Osteocyte (in vitro differentiated cells): ENCODE data around the gene EIF5A2. TPM values are rescaled to one million over a fixed set of nuclear protein-coding genes. Genes with fewer than 3 reads are reported as not detected.
"Not testable (repeated sequence)": the region's sequence is repeated elsewhere in the genome, so short reads cannot be mapped to it uniquely, and the experiment has no call there.

ENCODE experiments used
- DNase-seq: peaks from one replicate; pipeline ENCODE4 v3.0.0; 2021; ENCODE audit warnings: mixed read lengths; ENCODE audit not compliant: unreplicated experiment; ENCODE audit errors: extremely low spot score
- H3K27ac Mint-ChIP-seq: one replicate; pipeline ENCODE4 v1.8.0; 2021; ENCODE audit warnings: mild to moderate bottlenecking, mixed read lengths; ENCODE audit not compliant: unreplicated experiment
- H3K27me3 Mint-ChIP-seq: one replicate; pipeline ENCODE4 v1.8.0; 2021; ENCODE audit warnings: mixed read lengths; ENCODE audit not compliant: unreplicated experiment
- H3K36me3 Mint-ChIP-seq: one replicate; pipeline ENCODE4 v1.8.0; 2021; ENCODE audit warnings: mixed read lengths; ENCODE audit not compliant: unreplicated experiment
- H3K4me1 Mint-ChIP-seq: one replicate; pipeline ENCODE4 v1.8.0; 2021; ENCODE audit warnings: mixed read lengths; ENCODE audit not compliant: unreplicated experiment
- H3K4me3 Mint-ChIP-seq: one replicate; pipeline ENCODE4 v1.8.0; 2021; ENCODE audit warnings: mild to moderate bottlenecking, moderate library complexity, mixed read lengths; ENCODE audit not compliant: unreplicated experiment
- H3K9me3 Mint-ChIP-seq: one replicate; pipeline ENCODE4 v1.8.0; 2021; ENCODE audit warnings: mixed read lengths; ENCODE audit not compliant: unreplicated experiment
- CTCF ChIP-seq: fragments of 200-600 bp; sonication (generic); IDR thresholded peaks from 2 replicates; pipeline ENCODE4 v1.5.0; 2021; ENCODE audit warnings: antibody characterized with exemption, mild to moderate bottlenecking, moderate library complexity
- total RNA-seq: library from RNA; stranded (reverse); gene quantifications from 2 replicates; pipeline ENCODE4 v1.2.1, GENCODE V29; 2021

The EIF5A2 gene
- total RNA-seq, 1 donor from 2014 or later, result 24.3 TPM

GRCh38 chr3:170947018-170947769 lies 38.8 kb upstream of the EIF5A2 start:
- Mint-ChIP-seq H3K36me3 (no peaks in the 10 kb centered on the region), H3K4me3 (no peak overlapping the region), H3K27ac (no peak overlapping the region), H3K9me3 (peaks cover 12% of the 10 kb centered on the region), H3K4me1 (no peaks in the 10 kb centered on the region), H3K27me3 (peaks cover 42% of the 10 kb centered on the region)
- DNase-seq, result no peak
- no peak for TF ChIP-seq CTCF

GRCh38 chr3:170942011-170942410 lies 33.6 kb upstream of the EIF5A2 start:
- Mint-ChIP-seq H3K9me3 (peaks cover 31% of the 10 kb centered on the region), H3K36me3 (no peaks in the 10 kb centered on the region), H3K27ac (no peak overlapping the region), H3K4me1 (no peaks in the 10 kb centered on the region), H3K4me3 (no peak overlapping the region), H3K27me3 (peaks cover 33% of the 10 kb centered on the region)
- no peak for TF ChIP-seq CTCF
- no peak for DNase-seq

- no peak for TF ChIP-seq CTCF
- Mint-ChIP-seq H3K27ac (no peak overlapping the region), H3K36me3 (no peaks in the 10 kb centered on the region), H3K27me3 (peaks cover 33% of the 10 kb centered on the region), H3K4me1 (no peaks in the 10 kb centered on the region), H3K9me3 (peaks cover 31% of the 10 kb centered on the region), H3K4me3 (no peak overlapping the region)
- no peak for DNase-seq
Observed at GRCh38 chr3:170941551-170941950, 33.1 kb upstream of the EIF5A2 start.

GRCh38 chr3:170933039-170933438 lies 24.6 kb upstream of the EIF5A2 start:
- DNase-seq, H3K4me1 Mint-ChIP-seq, H3K4me3 Mint-ChIP-seq, H3K36me3 Mint-ChIP-seq, H3K27ac Mint-ChIP-seq, H3K9me3 Mint-ChIP-seq: not testable (repeated sequence)
- peaks cover 36% of the 10 kb centered on the region for H3K27me3 Mint-ChIP-seq

GRCh38 chr3:170923553-170923952 lies 15.1 kb upstream of the EIF5A2 start:
- not testable (repeated sequence) for DNase-seq, H3K27ac Mint-ChIP-seq, H3K4me3 Mint-ChIP-seq, H3K4me1 Mint-ChIP-seq, H3K36me3 Mint-ChIP-seq
- H3K27me3 Mint-ChIP-seq, result peaks cover 28% of the 10 kb centered on the region
- H3K9me3 Mint-ChIP-seq, result peaks cover 14% of the 10 kb centered on the region

- DNase-seq, result no peak
- H3K36me3 Mint-ChIP-seq, result no peaks in the 10 kb centered on the region
- no peaks in the 10 kb centered on the region for H3K4me1 Mint-ChIP-seq
- TF ChIP-seq CTCF, result no peak
- peaks cover 16% of the 10 kb centered on the region for H3K9me3 Mint-ChIP-seq
- H3K27me3 Mint-ChIP-seq, result peaks cover 35% of the 10 kb centered on the region
- no peak overlapping the region for H3K27ac Mint-ChIP-seq
- H3K4me3 Mint-ChIP-seq, result no peak overlapping the region
Observed at GRCh38 chr3:170918715-170919114, 10.3 kb upstream of the EIF5A2 start.
